Loucy (cell line): ENCODE results near the gene RABGAP1.

Experiments used
- H2AFZ ChIP-seq: fragments of 200-600 bp; sonication (generic); 2 replicates; pipeline ENCODE4 v1.6.0; 2016; ENCODE audit warnings: antibody characterized with exemption, mild to moderate bottlenecking, low read length, moderate library complexity
- H3F3A ChIP-seq: fragments of 200-600 bp; 2 replicates; pipeline ENCODE4 v1.6.0; 2016; ENCODE audit warnings: antibody characterized with exemption, low read depth, mild to moderate bottlenecking
- H3K27me3 ChIP-seq: fragments of 200-600 bp; sonication (generic); 2 replicates; pipeline ENCODE4 v1.6.1; 2014; ENCODE audit warnings: low read length, mild to moderate bottlenecking; ENCODE audit not compliant: insufficient read depth, poor library complexity, severe bottlenecking
- H3K36me3 ChIP-seq: fragments of 200-600 bp; sonication (generic); 2 replicates; pipeline ENCODE4 v1.6.1; 2016; ENCODE audit warnings: low read length; ENCODE audit not compliant: insufficient read depth
- H3K4me1 ChIP-seq: fragments of 200-600 bp; sonication (generic); 2 replicates; pipeline ENCODE4 v1.5.1; 2014; ENCODE audit warnings: low read length, mild to moderate bottlenecking; ENCODE audit not compliant: insufficient read depth, poor library complexity, severe bottlenecking
- H3K4me2 ChIP-seq: fragments of 200-600 bp; sonication (generic); 2 replicates; pipeline ENCODE4 v1.6.0; 2014; ENCODE audit warnings: antibody characterized with exemption, low read length, low read depth, mild to moderate bottlenecking; ENCODE audit not compliant: poor library complexity, severe bottlenecking
- H3K4me3 ChIP-seq: fragments of 200-600 bp; sonication (generic); 2 replicates; pipeline ENCODE4 v1.5.1; 2014; ENCODE audit warnings: low read length, mild to moderate bottlenecking, mixed read lengths; ENCODE audit not compliant: poor library complexity, severe bottlenecking
- H3K79me2 ChIP-seq: fragments of 200-600 bp; sonication (generic); 2 replicates; pipeline ENCODE4 v1.6.1; 2014; ENCODE audit warnings: low read length; ENCODE audit not compliant: insufficient read depth
- H3K9ac ChIP-seq: fragments of 200-600 bp; sonication (generic); 2 replicates; pipeline ENCODE4 v1.6.0; 2014; ENCODE audit warnings: mild to moderate bottlenecking, low read depth, low read length, moderate library complexity; ENCODE audit not compliant: poor library complexity, severe bottlenecking
- H3K9me2 ChIP-seq: fragments of 200-600 bp; sonication (generic); replicated peaks from 2 replicates; pipeline ENCODE4 v1.6.1; 2016; ENCODE audit warnings: low read depth, low read length, mixed read lengths
- H3K9me3 ChIP-seq: fragments of 200-600 bp; sonication (generic); 2 replicates; pipeline ENCODE4 v1.6.1; 2014; ENCODE audit warnings: mild to moderate bottlenecking, antibody characterized with exemption, low read length, low read depth; ENCODE audit not compliant: insufficient read depth
- H4K20me1 ChIP-seq: fragments of 200-600 bp; sonication (generic); 2 replicates; pipeline ENCODE4 v1.6.0; 2014; ENCODE audit warnings: antibody characterized with exemption, low read length, mild to moderate bottlenecking; ENCODE audit not compliant: insufficient read depth, poor library complexity, severe bottlenecking
- EZH2phosphoT487 ChIP-seq: fragments of 200-600 bp; IDR thresholded peaks from 2 replicates; pipeline ENCODE4 v1.6.1; 2018; ENCODE audit warnings: antibody characterized with exemption, mild to moderate bottlenecking, moderate library complexity, borderline replicate concordance
- TF ChIP-seq, protein P1 (sequence below): fragments of 200-600 bp; sonication (generic); conservative IDR thresholded peaks from 2 replicates; pipeline ENCODE4 v1.5.1; 2014; ENCODE audit warnings: mild to moderate bottlenecking, antibody characterized with exemption, low read length

The RABGAP1 gene

GRCh38 chr9:123033864-123034601 lies 93.2 kb downstream of the RABGAP1 start:
- Histone ChIP-seq H3K4me2 (peak overlapping the region; percentile 42), H3K9me3 (no peaks in the 10 kb centered on the region), H2AFZ (no peak overlapping the region), H3K9me2 (no peaks in the 10 kb centered on the region), H3K4me3 (no peak overlapping the region), H3K27me3 (no peaks in the 10 kb centered on the region), H3K9ac (peak overlapping the region; percentile 45), H3K36me3 (no peaks in the 10 kb centered on the region), H3K79me2 (no peaks in the 10 kb centered on the region), H3F3A (no peaks in the 10 kb centered on the region), H3K4me1 (peaks cover 61% of the 10 kb centered on the region), H4K20me1 (no peaks in the 10 kb centered on the region)
- TF ChIP-seq, protein P1, sequence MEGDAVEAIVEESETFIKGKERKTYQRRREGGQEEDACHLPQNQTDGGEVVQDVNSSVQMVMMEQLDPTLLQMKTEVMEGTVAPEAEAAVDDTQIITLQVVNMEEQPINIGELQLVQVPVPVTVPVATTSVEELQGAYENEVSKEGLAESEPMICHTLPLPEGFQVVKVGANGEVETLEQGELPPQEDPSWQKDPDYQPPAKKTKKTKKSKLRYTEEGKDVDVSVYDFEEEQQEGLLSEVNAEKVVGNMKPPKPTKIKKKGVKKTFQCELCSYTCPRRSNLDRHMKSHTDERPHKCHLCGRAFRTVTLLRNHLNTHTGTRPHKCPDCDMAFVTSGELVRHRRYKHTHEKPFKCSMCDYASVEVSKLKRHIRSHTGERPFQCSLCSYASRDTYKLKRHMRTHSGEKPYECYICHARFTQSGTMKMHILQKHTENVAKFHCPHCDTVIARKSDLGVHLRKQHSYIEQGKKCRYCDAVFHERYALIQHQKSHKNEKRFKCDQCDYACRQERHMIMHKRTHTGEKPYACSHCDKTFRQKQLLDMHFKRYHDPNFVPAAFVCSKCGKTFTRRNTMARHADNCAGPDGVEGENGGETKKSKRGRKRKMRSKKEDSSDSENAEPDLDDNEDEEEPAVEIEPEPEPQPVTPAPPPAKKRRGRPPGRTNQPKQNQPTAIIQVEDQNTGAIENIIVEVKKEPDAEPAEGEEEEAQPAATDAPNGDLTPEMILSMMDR: no peak
- TF ChIP-seq EZH2phosphoT487: no peak

GRCh38 chr9:123034881-123035510 lies 94.2 kb downstream of the RABGAP1 start:
- TF ChIP-seq, protein P1: no peak
- TF ChIP-seq EZH2phosphoT487: no peak
- Histone ChIP-seq H3K36me3 (no peaks in the 10 kb centered on the region), H3K27me3 (no peaks in the 10 kb centered on the region), H2AFZ (no peak overlapping the region), H4K20me1 (no peaks in the 10 kb centered on the region), H3K9ac (no peak overlapping the region), H3K79me2 (no peaks in the 10 kb centered on the region), H3K4me1 (peaks cover 61% of the 10 kb centered on the region), H3K4me3 (no peak overlapping the region), H3K9me2 (no peaks in the 10 kb centered on the region), H3F3A (no peaks in the 10 kb centered on the region), H3K9me3 (no peaks in the 10 kb centered on the region), H3K4me2 (no peak overlapping the region)

GRCh38 chr9:123035791-123036190 lies 95.0 kb downstream of the RABGAP1 start:
- H3K9me3 ChIP-seq: no peaks in the 10 kb centered on the region
- no peaks in the 10 kb centered on the region for H3K79me2 ChIP-seq
- TF ChIP-seq, protein P1: no peak
- no peak for TF ChIP-seq EZH2phosphoT487
- H3K27me3 ChIP-seq: no peaks in the 10 kb centered on the region
- H3K4me2 ChIP-seq: no peak overlapping the region
- H3K9me2 ChIP-seq: no peaks in the 10 kb centered on the region
- H3K36me3 ChIP-seq: no peaks in the 10 kb centered on the region
- no peak overlapping the region for H2AFZ ChIP-seq
- H3K4me1 ChIP-seq: peaks cover 53% of the 10 kb centered on the region
- no peaks in the 10 kb centered on the region for H4K20me1 ChIP-seq
- H3F3A ChIP-seq: no peaks in the 10 kb centered on the region
- H3K9ac ChIP-seq: no peak overlapping the region
- H3K4me3 ChIP-seq: no peak overlapping the region
